Colonic mucosa (tissue), 4 donors: ENCODE results near the gene NRG2. TPM values are rescaled to one million over a fixed set of nuclear protein-coding genes. Genes with fewer than 3 reads are reported as not detected.

ENCODE experiments used
- DNase-seq: peaks from one replicate; pipeline ENCODE4 v3.0.0-alpha.2; 2020
- H3K27ac ChIP-seq: fragments of 200-600 bp; one replicate; pipeline ENCODE4 v1.8.0; 2021
- H3K27me3 ChIP-seq: fragments of 200-600 bp; one replicate; pipeline ENCODE4 v1.8.0; 2021
- H3K36me3 ChIP-seq: fragments of 200-600 bp; one replicate; pipeline ENCODE4 v1.8.0; 2021
- H3K4me1 ChIP-seq: fragments of 200-600 bp; one replicate; pipeline ENCODE4 v1.8.0; 2021; ENCODE audit warnings: mild to moderate bottlenecking
- H3K4me3 ChIP-seq: fragments of 200-600 bp; one replicate; pipeline ENCODE4 v1.8.0; 2021
- H3K9ac ChIP-seq, 2 donors: one replicate each; pipeline ENCODE4 v1.7.0; 2013; ENCODE audit warnings: control low read depth in 2 of 2, low read depth in 2 of 2, low read length in 2 of 2
- H3K9me3 ChIP-seq: fragments of 200-600 bp; one replicate; pipeline ENCODE4 v1.8.0; 2021
- CTCF ChIP-seq: fragments of 200-600 bp; IDR thresholded peaks from one replicate; pipeline ENCODE4 v1.8.0; 2022; ENCODE audit warnings: antibody characterized with exemption, mild to moderate bottlenecking
- intact Hi-C: fragments of 100-400 bp; cut with DNase I; formaldehyde crosslinking; loops from one replicate; pipeline ENCODE4 v1.14.1; 2022
- total RNA-seq, 2 donors: library from RNA; stranded (reverse); fragmentation: NEBNext Ultra II Directional in 1 of 2; extraction: Animal tissue kit (Norgen Biotek cat#: 25700) in 1 of 2; gene quantifications; one replicate each; pipeline ENCODE4 v1.2.1, GENCODE V29; 2021
- donor health status: healthy.
- donor health status: DM: no; HTN: no; CAD: no.
- donor health status: DM: no; HTN: no; CAD: no.

NRG2 gene
- total RNA-seq, 2 donors from 2014 or later, result 0.10 to 0.48 TPM

DNA sequence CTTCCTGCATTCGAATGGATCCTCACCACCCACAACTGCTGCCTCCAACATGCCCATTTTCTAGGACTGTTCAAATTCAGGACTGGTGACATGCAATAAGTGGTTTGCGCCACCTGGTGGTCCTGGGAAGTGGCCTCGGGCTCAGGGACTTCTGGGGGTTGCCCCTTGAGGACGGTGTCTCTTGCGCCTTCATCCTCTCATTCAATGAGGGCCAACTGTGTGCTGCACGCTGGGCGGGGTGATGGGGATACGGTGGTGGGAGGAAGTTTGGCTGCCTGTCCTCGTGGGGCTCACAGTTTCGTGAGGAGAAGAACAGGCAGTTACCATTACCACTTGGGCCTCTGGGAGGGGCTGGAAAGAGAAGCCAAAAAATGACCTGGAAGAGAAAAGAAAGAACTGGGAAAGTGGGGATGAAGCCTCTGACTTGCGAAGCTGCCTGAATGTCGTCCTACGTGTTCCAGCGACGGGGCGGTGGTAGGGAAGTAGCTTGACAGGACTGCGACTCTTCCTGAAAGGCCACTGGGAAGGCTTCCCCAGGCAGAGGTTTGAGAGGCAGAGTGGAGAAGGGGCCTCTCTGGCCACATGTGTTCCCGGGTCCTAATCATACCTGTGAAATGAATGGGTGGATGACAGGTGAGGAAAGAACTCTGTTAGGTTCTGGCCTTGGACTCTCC is 198.5 kb downstream of the NRG2 start:
- no peaks in the 10 kb centered on the region for H3K9me3 ChIP-seq
- H3K36me3 ChIP-seq, result no peaks in the 10 kb centered on the region
- no peaks in the 10 kb centered on the region for H3K4me1 ChIP-seq
- intact Hi-C loops, result loop anchor here (5.0 kb wide), 1 partner anchor 57 kb away; no protein-coding TSS in a partner anchor
- peaks cover 14% of the 10 kb centered on the region for H3K27me3 ChIP-seq
- no peak overlapping the region for H3K27ac ChIP-seq
- DNase-seq, result peak; percentile 62
- no peak overlapping the region for H3K4me3 ChIP-seq
- no peak overlapping the region for H3K9ac ChIP-seq
- peak; percentile 57 for TF ChIP-seq CTCF

DNA sequence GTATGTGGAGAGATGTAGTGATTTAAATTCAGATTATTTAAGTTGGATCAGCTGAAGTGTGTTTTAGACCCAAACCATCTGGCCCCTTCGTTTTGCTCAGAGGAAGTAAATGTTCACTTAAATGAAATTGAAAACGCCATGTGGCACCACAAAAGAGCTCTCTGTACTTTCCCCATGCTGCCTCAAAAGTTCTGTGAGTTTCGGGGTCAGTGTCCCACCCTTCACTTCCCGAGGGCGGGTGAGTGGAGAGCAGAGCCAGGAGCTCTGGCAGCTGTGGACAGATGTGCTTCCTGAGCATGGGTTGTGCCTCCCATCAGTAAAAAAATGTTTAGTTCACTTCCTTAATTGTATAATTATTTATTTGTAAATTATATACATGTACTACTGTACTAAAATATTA is 199.1 kb downstream of the NRG2 start:
- intact Hi-C loops, result loop anchor here (5.0 kb wide), 1 partner anchor 57 kb away; no protein-coding TSS in a partner anchor
- H3K27ac ChIP-seq, result no peak overlapping the region
- TF ChIP-seq CTCF, result no peak

GRCh38 chr5:139842321-139842720 is 200.8 kb downstream of the NRG2 start:
- Histone ChIP-seq H3K4me3 (no peak overlapping the region), H3K4me1 (no peaks in the 10 kb centered on the region), H3K9ac (no peak overlapping the region), H3K9me3 (no peaks in the 10 kb centered on the region), H3K27me3 (peaks cover 14% of the 10 kb centered on the region), H3K27ac (no peak overlapping the region), H3K36me3 (no peaks in the 10 kb centered on the region)
- DNase-seq, result no peak
- TF ChIP-seq CTCF, result no peak
- intact Hi-C loops, result loop anchor here (5.0 kb wide), 1 partner anchor 55 kb away; no protein-coding TSS in a partner anchor

More for the DNA sequence above, 199.1 kb downstream of the NRG2 start:
- Histone ChIP-seq H3K36me3 (no peaks in the 10 kb centered on the region), H3K4me1 (no peaks in the 10 kb centered on the region), H3K27me3 (peaks cover 14% of the 10 kb centered on the region), H3K4me3 (no peak overlapping the region), H3K9me3 (no peaks in the 10 kb centered on the region), H3K9ac (no peak overlapping the region)
- no peak for DNase-seq

- no peak for DNase-seq
- Histone ChIP-seq H3K4me3 (no peak overlapping the region), H3K27me3 (peaks cover 6% of the 10 kb centered on the region), H3K36me3 (no peaks in the 10 kb centered on the region), H3K9ac (no peak overlapping the region), H3K9me3 (no peaks in the 10 kb centered on the region), H3K4me1 (no peaks in the 10 kb centered on the region), H3K27ac (no peak overlapping the region)
- no peak for TF ChIP-seq CTCF
- intact Hi-C loops, result loop anchor here (5.0 kb wide), 1 partner anchor 54 kb away; no protein-coding TSS in a partner anchor
Measured at GRCh38 chr5:139841549-139841948, 201.6 kb downstream of the NRG2 start.

GRCh38 chr5:139839918-139840317 is 203.2 kb downstream of the NRG2 start:
- H3K36me3 ChIP-seq, result no peaks in the 10 kb centered on the region
- H3K4me3 ChIP-seq, result no peak overlapping the region
- no peaks in the 10 kb centered on the region for H3K27me3 ChIP-seq
- H3K27ac ChIP-seq, result no peak overlapping the region
- no peak overlapping the region for H3K9ac ChIP-seq
- intact Hi-C loops, result loop anchor here (5.0 kb wide), 1 partner anchor 53 kb away; no protein-coding TSS in a partner anchor
- TF ChIP-seq CTCF, result no peak
- DNase-seq, result no peak
- no peaks in the 10 kb centered on the region for H3K9me3 ChIP-seq
- no peaks in the 10 kb centered on the region for H3K4me1 ChIP-seq
